IPS-11a (cell line): ENCODE measurements around the gene CDH4.

Source experiments
- H3K4me3 ChIP-seq: one replicate; pipeline ENCODE4 v1.5.1; 2013; ENCODE audit warnings: low read depth, low read length, control low read depth

The CDH4 gene

GRCh38 chr20:61696181-61696735 is 444.2 kb downstream of the CDH4 start:
- no peak overlapping the region for H3K4me3 ChIP-seq

- H3K4me3 ChIP-seq, result no peak overlapping the region
These were observed 445.9 kb downstream of the CDH4 start for GRCh38 chr20:61697666-61698597.

DNA sequence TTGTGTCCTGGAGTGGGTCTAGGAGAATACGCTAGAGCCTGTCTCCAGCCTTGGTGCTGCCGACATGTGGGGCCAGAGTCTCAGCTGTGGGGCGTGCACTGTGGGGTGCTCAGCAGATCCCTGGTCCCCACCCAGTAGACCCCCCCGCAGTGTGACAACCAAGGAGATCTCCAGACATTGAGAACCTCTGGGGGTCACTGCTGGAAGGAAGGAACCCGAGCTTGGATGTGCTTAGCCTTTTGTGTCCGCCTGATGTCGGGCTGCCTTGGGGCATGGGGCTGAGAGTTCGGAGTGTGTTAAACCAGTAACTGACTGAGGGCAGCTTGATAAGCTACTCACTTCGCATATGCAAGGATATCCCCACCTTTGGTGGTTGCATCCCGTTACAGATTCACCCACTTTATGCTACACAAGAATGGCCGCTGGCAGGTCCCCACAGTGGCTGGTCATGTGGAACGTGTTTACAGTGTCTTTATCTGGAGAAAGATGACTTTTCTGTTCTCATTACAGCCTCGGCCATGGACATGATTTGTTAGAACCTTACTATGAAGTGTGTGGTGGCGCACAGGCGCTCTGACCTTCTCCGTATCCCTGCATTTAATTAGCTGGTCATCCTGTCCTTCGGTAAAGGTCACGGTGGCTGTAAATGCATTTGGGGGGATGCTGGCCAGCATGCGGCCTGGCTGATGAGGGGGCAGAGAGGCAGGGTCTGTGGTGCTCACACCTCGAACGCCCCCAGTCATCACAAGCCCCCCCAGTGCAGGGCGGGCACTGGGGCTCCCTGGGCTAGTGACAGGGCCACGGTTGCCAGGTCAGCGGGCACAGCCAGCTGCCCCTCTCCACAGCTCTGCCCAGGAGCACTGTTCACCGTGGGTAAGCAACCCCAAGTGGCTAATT is 446.8 kb downstream of the CDH4 start:
- H3K4me3 ChIP-seq, result no peak overlapping the region

DNA sequence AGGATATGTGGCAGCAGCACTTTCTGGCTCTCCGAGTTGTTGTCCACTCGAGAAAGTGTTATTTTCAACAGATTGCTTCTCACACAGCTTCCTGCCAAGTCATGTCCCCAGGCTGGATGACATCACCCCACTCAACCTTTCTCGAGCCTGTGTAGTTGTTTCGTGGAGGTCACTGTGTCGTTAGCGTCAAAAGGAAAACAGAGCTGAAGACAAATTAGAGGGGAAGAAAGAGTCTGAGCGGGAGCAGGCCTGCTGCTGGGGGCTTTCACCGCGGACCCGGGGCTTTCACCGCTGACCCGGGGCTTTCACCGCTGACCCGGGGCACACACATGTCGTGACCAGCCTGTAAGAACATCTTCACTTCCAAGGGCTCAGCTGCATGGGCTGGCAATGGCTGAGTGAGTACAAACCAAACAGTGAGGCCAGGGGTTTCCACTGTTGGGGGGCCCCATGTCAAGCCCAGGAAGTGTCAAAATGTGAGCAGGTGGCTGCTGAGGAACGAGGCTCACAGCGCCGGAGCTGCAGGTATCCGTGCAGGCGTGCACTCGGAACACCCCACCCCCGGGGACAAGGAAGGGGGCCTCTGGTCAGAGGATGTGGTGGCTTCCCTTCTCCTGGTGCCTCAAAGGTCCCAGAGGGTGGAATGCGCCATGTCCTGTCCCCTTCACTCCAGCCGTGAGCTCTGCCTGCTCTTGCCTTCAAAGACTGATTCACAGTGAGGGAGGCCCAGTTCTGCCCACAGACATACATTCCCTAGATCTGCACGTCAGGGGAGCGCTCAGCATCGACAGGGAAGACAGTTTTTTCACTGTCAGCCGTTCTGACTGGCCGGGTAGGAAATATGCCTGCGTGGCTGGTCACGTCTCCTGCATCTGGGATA is 447.7 kb downstream of the CDH4 start:
- no peak overlapping the region for H3K4me3 ChIP-seq

DNA sequence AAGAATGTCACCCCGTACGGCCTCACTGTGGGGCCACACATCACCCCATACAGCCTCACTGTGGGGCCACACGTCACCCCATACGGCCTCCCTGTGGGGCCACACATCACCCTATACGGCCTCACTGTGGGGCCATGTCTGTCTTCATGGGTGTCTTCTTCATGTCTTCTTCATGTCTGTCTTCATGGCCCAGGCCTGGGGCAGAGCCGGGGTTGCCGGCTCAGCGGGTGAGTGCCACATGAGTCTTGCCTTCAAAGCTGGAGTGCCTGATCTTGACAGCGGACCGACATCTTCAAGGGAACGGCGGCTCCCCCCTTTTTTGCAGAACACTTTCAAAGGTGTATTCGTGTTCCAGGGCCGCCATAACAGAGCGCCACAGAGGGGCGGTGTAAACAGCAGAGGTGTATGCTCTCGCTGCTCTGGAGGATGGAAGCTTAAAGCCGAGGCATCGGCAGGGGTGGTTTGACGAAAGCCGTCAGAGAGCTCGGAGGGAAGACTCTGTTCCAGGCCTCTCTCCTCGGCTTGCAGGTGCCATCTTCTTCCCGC is 448.6 kb downstream of the CDH4 start:
- H3K4me3 ChIP-seq, result no peak overlapping the region

DNA sequence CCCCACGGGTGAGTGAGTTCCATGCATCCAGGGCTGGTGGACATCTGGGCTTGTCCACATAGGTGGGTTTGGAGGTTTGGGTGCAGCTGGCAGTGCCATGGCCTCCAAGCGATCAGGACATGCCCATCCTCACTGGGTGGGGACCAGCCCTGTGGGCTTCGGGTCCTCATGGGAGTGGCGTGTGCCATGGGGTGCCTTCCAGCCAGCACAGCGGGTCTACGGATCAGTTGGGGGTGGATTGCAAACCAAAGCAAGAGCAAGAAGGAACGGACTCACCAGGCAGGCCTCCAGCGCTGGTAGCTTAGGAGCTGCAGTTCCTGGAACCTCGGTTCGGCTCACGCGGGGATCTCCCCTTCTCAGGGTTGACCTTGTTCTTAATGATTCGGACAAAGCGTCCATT is 449.3 kb downstream of the CDH4 start:
- H3K4me3 ChIP-seq, result no peak overlapping the region

DNA sequence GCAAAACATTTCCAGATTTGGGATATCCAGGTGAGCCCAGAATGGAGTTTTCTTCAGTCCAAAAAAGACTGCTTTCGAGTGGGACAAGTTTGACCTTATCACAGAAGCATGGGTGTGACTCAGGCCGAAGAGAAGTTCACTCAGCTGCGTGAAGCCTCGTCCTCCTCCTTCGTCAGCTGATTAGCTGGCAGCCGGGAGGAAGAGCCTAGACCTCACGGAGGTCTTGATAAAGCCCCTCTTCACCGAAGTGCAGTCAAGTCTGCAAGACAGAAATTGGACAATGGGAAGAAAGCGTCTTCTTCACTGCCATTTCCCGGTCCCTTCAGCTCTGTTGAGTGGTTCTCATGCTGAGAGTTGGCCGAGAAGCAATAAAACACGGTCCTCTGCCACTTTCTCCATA is 449.7 kb downstream of the CDH4 start:
- H3K4me3 ChIP-seq, result no peak overlapping the region

DNA sequence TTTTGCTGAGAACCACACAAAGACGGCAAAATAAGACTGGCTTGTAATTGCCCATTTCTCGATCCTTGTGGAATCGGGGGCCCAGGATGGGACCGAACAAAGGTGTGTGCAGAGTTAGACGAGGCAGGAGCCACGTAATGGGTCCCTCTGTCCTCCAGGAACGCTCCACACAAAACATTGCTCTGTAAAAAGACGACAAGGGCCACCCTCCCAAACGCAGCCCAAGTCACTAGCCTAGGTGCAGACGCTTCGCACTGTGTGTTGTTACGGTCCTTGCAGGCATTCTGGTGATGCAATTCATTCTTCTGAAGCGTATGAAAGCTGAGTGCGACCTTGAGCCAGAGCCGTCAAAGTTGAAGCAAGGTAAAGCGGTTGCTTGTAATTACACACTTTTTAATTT is 450.2 kb downstream of the CDH4 start:
- H3K4me3 ChIP-seq, result no peak overlapping the region

- no peak overlapping the region for H3K4me3 ChIP-seq
These were observed 452.6 kb downstream of the CDH4 start for GRCh38 chr20:61704661-61705060.

DNA sequence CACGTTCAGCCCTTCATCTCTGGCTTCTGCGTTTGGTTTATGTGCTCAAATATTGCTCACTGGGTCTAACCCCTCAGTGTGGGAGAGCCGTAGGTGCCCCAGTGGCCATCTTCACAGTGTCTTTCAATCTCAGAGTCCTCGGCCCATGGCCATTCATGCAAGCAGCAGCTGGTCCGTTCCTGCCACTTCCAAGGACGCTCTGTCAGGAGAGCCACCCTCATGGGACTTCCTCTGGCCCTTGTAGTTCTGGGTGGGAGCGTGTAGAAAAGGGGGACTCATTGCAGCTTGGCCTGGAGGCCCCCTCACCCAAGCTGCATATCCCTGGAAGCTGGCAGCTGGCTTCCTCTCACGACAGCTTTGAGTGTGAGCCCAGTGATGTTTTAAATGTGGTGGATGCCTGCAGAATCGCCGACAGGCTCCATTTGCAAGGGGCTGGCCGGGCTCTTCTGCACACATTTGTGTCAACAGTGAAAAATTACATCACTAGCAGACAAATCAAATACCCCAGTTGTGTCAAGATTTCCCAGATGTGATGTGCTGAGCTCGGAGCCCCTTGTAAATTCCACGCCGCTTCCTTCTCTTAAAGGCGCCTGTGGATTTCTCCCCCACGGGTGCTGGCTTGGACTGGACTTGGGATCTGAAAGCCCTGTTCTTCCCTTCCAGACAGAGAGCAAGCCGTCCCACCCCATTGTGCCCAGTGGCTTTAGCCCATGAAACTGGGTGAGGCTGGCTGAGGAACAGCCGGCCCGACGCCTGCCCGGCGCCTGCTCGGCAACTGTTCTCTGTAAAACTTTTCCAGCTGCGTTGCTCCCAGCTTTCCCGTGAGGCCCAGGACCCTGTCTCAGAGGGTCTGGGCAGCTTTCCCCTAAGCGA is 453.6 kb downstream of the CDH4 start:
- H3K4me3 ChIP-seq, result no peak overlapping the region

GRCh38 chr20:61706259-61706961 is 454.3 kb downstream of the CDH4 start:
- H3K4me3 ChIP-seq, result no peak overlapping the region

DNA sequence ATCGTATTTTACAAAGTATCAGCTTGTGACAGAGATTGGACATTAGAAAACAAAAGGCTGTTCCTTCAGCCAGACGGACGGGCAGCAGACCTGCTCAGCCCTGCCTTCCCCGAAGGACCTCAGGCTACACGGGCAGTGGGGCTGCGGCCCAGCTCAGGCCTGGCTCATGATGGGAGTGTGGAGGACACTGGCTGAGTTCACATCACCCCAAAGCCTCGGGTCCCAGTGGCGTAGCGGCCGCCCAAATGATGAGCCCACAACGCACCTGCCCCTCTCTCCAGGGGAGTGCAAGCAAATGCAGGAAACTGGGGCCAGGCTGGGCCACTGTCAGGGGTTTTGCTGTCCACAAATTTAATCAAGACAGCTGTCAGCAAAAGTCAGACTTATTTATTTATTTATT is 456.8 kb downstream of the CDH4 start:
- no peak overlapping the region for H3K4me3 ChIP-seq

GRCh38 chr20:61710108-61710507 is 458.0 kb downstream of the CDH4 start:
- no peak overlapping the region for H3K4me3 ChIP-seq

DNA sequence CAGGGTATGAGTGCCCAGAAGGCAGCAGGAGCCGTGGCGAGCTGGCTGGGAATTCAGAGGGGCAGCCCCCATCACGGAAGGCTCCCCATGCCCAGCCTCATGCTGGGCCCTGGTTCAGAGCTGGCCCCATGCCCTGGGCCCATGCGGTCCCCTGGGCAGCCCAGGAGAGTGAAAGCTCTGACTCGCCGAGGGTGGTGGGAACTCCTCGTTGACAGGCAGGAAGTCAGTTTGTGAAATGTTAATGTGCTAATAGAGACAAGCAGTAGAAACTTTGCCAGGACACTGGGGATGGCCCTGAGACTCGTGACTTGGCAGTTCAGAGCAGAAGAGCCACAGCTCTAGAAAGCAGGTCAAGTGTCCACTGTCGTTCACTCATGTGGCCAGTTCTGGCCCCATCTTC is 460.6 kb downstream of the CDH4 start:
- no peak overlapping the region for H3K4me3 ChIP-seq

DNA sequence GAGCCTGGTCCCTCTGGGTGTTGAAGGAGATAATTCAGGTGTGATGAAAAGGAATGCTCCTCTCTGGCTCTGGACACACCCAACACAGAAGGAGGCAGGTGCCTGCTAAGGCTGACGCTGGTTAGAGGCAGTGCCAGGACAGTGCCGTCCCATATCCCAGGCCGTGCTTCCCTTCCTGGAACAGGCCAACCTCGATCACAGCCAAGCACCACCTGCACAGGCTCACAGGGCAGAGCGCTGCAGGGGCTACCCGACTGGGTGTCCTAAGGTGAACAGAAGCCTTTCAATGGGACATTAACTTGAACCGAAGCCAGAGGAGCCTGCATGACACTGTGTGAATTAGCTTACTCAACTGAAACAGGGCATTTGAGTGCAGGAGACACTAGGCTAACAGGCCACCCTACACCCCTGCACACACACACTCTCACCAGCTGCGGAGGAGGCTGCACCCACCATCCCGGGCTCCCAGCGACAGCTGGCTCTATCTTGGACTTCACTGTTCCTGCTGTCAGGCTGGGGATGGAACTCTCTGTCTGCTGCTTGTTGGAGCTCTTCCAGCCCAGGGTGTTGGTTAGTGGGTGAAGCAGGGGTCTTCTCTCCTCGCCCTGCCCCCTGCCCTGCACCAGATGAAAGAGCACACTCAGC is 466.4 kb downstream of the CDH4 start:
- H3K4me3 ChIP-seq, result no peak overlapping the region

DNA sequence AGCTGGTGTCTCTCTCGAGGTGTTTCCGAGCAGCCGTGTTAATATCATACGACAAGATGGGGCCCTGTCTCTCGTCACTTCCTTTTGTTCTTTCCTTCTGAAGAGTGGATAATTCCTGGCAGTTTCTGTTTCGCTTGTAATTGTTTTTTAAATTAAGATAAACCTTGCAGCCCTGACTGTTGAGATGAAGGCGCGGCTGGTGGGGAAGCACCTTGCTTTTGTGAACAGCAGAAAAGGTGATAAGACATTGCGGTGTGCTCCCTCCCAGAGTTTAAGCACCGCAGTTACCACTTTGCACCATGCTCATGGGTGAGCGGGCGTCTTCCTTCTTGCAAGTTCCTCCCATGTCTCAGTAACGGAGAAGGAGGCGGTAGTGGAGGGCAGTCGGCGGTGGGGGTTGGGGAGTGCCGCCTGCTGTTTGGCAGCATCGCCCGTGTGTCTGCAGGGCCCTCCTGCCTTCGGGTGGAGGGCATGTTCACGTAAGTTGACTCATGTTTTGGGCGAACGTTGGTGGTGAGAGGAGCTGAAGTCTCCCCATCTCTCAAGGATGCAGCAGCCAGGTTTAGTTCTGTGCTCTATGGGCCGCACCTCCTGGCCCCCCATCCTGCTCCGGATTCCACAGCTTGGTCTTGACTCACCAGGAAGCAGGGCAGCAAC is 467.8 kb downstream of the CDH4 start:
- no peak overlapping the region for H3K4me3 ChIP-seq

GRCh38 chr20:61720348-61720696 is 468.3 kb downstream of the CDH4 start:
- H3K4me3 ChIP-seq, result no peak overlapping the region

GRCh38 chr20:61722146-61722678 is 470.2 kb downstream of the CDH4 start:
- H3K4me3 ChIP-seq, result no peak overlapping the region
